ENCODE data around the gene CXCL6. TPM values are rescaled to one million over a fixed set of nuclear protein-coding genes. Genes with fewer than 3 reads are reported as not detected.

CXCL6 gene
- under 0.01 TPM in 1 of 2 replicates, not detected in the other for total RNA-seq

DNA sequence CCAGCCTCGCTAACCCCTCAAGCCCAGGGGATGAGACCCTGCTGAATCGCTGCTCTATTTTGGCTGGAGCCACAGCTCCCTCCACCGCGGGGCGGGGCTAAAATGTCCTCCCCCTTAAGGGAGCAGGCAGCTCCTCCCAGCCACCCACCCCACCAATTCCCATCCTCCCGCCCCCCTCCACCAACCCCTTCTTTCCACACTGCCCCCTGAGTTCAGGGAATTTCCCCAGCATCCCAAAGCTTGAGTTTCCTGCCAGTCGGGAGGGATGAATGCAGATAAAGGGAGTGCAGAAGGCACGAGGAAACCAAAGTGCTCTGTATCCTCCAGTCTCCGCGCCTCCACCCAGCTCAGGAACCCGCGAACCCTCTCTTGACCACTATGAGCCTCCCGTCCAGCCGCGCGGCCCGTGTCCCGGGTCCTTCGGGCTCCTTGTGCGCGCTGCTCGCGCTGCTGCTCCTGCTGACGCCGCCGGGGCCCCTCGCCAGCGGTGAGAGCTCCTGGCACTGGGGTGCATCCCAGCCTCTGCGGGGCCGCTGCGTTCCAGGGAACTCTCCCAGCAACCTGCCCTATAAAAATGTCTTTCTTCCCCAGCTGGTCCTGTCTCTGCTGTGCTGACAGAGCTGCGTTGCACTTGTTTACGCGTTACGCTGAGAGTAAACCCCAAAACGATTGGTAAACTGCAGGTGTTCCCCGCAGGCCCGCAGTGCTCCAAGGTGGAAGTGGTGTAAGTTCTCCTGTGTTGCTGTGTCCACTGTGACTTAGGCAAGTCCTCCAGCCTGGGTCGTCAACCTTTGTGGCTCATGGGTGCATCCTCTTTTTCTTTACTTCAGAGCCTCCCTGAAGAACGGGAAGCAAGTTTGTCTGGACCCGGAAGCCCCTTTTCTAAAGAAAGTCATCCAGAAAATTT is at the start of gene CXCL6:
TSS of gene CXCL6 (plus strand) at position 306 of the 907 bp plus-strand sequence. CDS start at position 379, 73 bp downstream.

DNA sequence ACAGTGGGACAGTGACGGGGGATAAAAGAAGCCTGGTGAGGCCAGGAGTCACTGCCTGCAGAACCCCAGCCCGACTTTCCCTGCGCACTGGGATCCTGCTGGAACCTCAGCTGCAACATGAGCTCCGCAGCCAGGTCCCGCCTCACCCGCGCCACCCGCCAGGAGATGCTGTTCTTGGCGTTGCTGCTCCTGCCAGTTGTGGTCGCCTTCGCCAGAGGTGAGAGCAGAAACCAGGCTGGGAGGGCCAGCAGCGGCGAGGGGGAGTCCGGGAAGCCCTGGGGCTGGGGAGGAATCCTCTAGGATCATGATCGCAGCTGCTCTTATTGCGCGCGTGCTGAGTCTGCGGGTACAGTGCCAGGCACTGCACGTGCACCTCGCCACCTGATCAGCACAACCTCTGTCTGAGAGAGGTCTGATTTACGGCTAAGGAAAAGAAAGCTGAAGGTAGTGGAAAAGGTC is 16.8 kb downstream of the CXCL6 start, which contains the start of gene PF4V1:
TSS of gene PF4V1 (plus strand) at position 51 of the 459 bp plus-strand sequence. CDS start at position 118, 67 bp downstream.

DNA sequence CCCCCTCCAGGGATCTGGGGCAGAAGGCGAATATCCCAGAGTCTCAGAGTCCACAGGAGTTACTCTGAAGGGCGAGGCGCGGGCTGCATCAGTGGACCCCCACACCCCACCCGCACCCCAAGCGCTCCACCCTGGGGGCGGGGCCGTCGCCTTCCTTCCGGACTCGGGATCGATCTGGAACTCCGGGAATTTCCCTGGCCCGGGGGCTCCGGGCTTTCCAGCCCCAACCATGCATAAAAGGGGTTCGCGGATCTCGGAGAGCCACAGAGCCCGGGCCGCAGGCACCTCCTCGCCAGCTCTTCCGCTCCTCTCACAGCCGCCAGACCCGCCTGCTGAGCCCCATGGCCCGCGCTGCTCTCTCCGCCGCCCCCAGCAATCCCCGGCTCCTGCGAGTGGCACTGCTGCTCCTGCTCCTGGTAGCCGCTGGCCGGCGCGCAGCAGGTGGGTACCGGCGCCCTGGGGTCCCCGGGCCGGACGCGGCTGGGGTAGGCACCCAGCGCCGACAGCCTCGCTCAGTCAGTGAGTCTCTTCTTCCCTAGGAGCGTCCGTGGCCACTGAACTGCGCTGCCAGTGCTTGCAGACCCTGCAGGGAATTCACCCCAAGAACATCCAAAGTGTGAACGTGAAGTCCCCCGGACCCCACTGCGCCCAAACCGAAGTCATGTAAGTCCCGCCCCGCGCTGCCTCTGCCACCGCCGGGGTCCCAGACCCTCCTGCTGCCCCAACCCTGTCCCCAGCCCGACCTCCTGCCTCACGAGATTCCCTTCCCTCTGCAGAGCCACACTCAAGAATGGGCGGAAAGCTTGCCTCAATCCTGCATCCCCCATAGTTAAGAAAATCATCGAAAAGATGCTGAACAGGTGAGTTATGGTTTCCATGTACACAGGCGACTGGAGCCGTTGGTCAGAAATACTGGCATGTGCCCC is 32.9 kb downstream of the CXCL6 start, which contains the start of gene CXCL1:
TSS of gene CXCL1 (plus strand) at position 264 of the 926 bp plus-strand sequence. CDS start at position 342, 78 bp downstream.

Other genes starting within 250 kb of the CXCL6 start
- gene RASSF6, start 216.2 kb upstream of the CXCL6 start, total RNA-seq = not detected in 2 replicates
- 3.7 and 69.8 TPM in 2 replicates for gene CXCL8, start 96.1 kb upstream of the CXCL6 start, total RNA-seq
- not detected in 2 replicates for gene PF4V1, start 16.6 kb downstream of the CXCL6 start, total RNA-seq
- 1.0 and 5.3 TPM in 2 replicates for gene CXCL1, start 32.7 kb downstream of the CXCL6 start, total RNA-seq
- gene PF4, start 145.3 kb downstream of the CXCL6 start, total RNA-seq = not detected in 2 replicates
- gene PPBP, start 151.5 kb downstream of the CXCL6 start, total RNA-seq = not detected in 2 replicates
- gene CXCL5, start 162.0 kb downstream of the CXCL6 start, total RNA-seq = 0.09 and 0.11 TPM in 2 replicates
- gene CXCL3, start 202.0 kb downstream of the CXCL6 start, total RNA-seq = 0.33 and 0.43 TPM in 2 replicates